Measurements from ENCODE around the gene CCBE1.
"Not testable (repeated sequence)": the region's sequence is repeated elsewhere in the genome, so short reads cannot be mapped to it uniquely, and the experiment has no call there.

Gene CCBE1

DNA sequence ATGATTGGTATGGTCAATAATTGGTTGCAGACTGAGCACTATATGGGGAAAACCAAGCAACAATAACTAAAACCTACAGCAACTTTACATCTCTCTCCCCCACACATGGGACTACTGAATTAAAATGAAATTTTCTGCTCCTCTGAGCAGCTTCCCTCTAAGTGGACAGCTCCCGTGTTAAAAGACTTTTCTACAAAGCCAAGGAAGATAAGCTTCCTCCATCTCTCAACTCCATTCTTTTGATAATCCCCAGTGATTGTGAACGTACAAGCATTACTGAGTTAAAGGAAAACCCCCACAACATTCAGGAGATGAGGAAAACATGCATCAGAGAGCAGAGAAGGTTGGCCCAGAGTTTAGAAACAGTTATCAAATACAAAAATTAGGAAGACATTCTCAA lies 21.9 kb downstream of the CCBE1 start:
- no peak for DNase-seq

DNA sequence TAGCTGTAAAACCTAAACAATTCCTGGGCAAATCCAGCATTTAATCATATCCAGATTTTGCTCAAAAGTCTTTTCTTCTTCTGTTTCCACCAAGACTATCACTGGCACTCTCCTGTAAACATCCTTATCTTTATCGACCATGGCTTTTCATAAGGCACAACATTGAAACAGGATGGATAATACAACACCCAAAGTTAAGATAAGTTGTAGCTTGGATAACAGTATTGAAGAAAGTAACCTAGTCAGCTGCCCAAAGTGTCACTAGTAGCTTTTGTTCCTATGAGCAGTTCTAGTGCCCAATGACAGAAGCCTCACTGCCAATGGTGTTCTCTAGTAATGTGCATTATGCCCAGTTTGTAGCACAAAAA lies 22.3 kb downstream of the CCBE1 start:
- DNase-seq: no peak

DNA sequence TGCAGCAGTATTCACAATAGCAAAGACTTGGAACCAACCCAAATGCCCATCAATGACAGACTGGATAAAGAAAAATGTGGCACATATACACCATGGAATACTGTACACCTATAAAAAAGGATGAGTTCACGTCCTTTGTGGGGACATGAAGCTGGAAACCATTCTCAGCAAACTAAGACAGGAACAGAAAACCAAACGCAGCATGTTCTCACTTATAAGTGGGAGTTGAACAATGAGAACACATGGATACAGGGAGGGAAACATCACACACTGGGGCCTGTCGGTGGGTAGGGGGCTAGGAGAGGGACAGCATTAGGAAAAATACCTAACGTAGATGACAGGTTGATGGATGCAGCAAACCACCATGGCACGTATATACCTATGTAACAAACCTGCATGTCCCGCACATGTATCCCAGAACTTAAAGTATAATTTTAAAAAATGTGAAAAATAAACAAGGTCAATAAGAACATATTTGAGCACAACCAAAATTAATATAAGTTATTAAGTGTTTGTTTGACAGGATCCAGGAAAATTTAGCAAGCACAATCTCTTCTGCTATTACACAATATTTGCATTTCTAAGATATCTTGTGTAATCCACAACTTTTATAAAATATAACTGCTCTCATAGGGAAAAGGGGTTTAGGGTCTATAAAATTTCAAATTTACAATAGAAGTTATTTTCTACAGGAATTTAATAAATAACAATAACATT lies 22.9 kb downstream of the CCBE1 start:
- DNase-seq: no peak

DNA sequence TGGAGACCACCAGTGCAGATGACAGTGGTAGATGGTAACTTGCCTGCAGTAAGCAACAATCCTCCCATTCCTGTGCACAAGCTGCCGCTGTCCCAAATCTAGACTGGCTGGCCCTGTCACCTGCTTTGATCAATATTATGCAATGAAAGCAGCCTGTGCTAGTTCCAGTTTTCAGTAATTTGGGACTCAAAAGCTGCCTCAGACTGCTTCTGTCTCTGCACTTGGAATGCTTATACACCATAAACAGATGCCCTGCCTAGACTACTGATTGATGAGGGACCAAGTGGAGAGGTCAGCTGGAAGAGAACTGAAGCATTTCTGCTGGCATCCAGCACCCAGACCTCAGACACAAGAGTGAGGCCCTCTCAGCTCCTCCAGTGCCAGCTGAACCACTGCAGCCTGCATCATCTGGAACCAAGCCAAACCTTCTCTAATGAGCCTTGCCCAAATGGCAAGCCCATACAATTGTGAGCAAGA lies 24.9 kb downstream of the CCBE1 start:
- DNase-seq: no peak

DNA sequence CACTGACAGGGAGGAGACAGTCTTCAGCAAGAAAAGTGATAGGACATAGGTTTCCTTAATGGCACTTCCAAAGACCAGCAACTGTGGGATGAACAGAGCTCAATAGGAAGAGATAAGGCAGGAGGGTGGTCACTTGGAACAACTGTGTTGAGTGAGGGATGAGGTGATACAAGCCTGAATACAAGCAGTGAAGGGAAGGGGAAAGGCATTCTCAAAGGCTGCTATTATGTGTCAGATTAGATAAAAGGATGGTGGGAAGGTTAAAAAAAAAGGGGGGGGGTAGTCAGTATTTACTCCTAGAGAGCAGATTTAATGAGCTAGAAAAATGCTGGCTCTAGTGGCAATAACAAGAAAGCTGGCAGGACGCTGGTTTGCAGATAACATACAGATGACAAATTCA lies 25.7 kb downstream of the CCBE1 start:
- DNase-seq: no peak

DNA sequence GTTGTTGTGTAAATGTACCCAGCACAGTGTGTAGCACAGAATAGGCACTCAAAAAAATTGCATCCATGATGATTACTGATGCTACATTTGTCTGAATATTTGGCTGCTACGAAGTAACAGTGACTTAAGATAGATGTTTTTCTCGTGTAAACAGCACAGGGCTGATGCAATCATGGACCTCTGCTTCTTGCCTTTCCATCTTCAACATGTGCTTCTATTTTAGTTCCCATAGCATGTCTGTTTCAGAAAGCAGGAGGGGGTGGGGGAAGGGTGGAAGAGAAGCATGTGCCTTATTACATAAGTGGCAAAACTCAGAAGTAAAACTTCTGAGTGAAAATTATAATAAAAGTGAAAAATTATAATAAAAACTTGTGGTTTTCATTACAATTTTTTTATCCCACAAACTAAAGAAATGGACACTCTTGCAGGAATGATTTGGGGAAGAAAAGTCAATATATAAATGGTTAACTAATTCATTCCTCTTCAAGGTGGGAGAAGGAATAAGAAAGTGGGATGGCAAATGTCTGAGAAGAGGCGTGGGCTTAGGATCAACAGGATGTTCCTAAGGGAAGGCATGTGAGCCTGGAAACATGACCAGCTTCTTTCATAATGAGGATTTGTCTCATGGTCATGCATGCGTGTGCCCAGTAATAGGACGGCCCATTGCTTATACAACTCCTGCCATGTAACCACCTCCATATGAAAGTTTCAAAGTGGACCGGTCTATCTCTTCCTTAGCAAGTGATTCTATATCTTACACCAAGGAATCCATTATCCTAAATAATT lies 27.2 kb downstream of the CCBE1 start:
- no peak for DNase-seq

DNA sequence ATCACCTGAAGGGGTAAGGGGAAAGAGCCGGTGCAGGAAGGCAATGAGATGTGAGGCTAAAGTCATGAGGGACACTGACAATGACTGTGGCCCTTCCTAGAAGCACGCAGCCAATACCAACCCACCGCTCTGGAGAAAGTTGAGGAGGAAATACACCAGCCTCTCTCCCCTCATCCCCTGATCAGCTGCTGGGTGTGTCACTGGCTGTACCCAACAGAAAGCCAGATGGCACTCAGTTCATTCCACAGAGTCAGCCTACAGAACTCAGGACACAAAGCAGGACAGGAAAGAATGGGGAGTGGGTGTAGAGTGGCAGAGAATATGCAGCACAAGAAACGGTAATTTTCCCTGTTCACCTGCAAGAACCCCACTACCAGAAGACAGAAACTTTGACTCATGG lies 29.7 kb downstream of the CCBE1 start:
- DNase-seq: no peak

DNA sequence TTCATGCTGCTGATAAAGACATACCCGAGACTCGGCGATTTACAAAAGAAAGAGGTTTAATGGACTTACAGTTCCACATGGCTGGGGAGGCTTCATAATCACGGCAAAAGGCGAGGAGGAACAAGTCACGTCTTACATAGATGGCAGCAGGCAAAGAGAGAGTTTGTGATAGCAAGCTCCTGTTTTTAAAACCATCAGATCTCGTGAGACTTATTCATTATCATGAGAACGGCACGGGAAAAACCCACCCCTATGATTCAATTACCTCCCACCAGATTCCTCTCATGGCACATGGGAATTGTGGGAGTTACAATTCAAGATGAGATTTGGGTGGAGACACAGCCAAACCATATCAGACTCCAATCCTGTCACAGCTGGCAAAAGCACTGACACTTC lies 31.2 kb downstream of the CCBE1 start:
- not testable (repeated sequence) for DNase-seq

DNA sequence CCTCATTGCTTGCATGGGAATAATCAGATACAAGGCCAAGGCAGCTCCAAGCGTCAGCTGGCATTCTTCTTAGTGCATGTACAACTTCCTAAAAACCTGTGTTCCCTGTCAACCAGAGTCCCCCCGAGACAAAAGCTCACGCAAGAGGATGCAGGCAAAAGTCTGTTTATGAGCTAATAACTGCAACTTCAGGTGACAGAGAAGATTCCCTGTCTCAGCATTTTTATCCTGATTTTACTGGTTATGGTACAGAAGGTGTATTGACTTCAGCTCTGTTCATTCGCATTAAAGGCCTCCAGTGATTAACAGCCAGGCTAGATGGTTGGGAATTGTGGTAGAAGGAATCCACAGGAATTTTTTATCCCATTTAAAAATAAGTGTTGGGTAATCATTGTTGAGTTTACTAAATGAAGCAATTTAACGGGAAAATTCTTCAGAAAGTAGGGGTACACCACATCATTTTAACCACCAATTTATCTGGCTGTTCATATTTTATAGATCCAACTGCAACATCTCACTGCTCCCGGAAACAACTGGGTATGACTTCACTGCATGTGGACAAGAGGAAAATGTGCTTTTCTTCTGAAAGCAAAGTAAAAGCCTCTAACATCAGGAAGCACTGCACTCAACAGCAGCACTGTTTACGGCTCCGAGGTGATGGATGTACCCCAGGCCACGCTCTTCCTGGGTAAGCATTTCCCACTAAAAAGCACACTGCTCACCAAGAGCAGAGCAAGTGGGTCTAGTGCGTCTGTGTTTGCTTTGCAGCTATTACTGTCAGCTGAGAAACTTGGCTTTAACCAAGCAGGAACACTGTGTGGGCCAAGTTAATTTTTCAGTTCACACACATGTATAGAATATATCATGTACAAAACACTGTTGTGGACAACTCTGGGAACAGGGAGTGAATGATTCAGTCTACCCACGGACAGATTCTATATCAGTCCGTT lies 31.9 kb downstream of the CCBE1 start:
- DNase-seq: no peak

DNA sequence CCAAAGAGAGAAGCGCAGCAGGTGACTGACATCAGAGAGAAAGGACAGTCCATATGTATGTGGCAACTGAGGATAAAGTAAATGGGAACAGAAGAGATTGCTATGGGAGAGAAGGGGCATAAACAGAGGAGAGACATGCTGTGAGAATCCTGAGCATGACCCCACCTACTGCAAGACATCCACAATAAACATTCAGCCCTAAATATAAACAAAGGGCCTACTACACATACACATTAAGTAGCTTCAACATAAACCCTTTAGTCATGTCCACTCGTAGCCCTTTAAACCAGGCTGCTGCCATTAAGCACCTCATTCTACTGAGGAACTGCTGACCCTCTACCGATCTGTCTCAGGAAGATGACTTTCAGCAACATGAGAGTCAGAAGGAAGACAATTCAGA lies 32.9 kb downstream of the CCBE1 start:
- DNase-seq: no peak

DNA sequence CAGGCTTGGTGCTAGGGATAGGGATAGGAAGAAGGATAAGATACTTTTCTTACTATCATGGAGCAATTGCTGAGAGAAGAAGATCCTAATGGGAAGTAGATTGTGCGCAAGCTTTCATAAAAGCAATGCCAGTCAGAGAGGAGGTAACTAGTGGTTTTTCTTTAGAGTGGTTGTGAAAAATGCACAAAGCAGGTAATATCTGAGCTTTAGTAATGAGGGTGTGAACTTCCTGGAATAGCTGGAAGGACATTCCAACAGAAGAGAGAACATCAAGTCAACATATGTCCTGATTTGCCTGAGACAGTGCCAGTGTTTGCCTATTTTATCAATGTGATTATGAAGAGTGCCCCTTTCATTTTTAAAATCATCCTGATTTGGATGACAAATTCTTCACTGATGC lies 34.1 kb downstream of the CCBE1 start:
- no peak for DNase-seq

DNA sequence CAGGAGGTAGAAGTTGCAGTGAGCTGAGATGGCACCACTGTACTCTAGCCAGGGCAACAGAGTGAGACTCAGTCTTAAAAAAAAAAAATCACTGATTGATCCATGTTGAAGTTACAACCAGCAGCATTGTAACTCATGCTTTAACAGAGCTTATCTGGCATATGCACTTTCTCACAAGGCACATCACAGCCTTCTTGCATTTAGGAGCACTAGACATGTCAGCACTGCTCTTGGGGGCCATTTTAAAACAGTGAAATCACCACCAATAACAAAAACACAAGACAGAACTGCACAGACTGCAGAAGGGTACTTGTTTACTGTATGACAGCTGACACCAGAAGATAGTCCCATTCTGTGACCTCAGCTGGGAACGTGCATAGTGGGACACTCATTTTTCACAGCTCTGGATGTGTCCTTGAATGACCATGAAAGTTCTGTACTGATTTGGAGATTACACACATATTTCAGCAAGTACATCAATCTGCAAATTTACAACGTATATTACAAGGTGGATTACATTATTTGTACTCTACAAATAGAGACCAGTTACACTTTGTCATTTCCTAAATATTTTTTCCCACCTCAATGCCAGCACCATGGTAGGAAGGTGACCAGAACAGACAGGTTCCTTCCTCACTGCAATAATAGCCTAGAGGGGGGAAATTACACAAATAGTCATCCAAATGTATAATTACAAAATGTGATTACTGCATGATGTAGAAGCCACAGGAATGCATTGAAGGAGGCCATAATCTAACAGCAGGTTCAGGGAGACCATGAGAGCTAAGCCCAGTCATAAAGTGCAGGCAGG lies 35.1 kb downstream of the CCBE1 start:
- no peak for DNase-seq

DNA sequence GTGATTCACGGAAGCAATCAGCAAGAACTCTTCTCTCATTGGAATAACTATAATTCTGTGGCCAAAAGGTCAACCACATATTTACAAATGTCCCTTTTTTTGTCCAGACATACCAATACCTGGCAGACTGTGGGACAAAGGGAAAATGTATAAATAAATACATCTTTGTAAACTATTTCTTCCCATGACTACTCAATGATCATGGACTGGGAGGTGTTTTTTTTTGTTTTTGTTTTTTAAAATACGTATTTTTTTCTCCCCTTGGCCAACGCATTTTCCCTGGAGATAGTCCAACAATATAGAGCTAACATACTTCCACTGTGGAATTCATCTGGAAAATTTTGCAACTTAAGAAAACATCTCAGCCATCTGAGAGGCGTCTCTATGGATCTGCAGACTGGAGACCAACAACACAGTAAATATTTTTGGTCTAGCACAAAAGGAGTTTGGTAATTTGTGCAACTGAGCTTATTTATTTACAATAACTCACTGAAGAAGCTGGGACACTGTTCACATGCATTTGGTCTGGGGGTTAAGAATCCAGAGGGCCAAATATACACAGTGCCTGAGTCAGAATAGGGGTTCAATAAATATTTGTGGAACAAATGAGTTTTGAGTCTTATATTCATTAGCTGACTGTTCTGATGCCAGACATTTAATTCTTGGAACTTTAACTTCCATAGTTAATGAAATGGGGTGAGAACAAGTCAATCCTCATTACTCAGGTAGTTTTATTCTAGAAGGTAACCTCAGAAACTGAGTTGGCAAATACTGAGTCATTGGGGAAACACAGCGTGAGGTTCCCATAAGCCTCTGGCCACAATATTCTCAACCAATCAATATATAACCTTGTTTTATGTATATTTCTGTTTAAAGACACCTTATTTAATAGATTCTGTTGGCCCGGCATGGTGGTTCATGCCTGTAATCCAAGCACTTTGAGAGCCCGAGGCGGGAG lies 36.2 kb downstream of the CCBE1 start:
- DNase-seq: no peak

DNA sequence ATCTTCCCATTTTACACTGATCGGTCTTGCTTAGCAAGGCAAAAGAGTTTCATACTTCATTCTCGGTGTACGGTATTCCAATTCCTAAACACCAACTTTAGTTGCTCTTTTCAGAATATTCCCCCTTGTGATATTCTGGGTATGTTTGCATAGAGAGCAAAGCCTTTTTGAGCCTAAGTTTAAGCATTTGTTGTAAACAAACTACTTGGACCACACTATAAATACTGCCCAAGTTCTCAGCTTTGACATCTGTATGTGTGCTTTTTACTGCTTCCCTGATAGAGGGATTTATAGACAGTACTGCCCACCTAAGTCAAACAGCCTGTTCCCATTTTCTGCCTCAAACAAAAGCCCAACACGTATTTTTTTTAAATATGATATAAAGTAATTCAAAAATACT lies 36.9 kb downstream of the CCBE1 start:
- DNase-seq: no peak

DNA sequence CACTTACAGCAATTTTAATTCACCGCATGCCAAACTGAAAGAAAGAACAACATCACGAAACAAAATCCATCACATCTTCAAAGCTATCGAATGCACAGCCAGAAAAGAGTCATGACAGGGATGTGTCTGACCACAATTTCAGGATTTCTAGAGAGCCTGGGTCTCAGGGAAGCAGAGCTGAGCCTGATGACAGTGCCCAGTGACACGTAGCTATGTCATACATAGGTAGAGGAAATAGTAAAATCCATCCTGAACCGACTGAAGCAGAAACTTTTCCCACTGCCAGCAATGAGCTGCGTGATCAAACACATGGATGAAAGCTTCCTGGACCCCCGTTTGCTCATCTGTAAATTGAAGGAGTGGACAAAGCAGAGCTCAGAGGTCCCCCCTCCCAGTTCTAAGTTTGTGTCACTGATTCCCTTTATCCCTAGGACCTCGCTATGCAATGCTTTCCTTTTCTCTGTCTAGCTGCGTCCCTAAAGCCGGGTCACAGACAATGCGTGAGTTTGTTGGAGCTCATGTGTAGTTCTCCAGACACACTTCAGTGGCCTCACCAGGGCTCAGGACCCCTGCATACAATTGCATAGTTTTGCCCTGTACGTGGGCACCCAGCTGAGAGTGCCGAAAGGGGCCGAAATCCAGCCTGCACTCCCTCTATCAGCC lies 37.6 kb downstream of the CCBE1 start:
- DNase-seq: no peak

DNA sequence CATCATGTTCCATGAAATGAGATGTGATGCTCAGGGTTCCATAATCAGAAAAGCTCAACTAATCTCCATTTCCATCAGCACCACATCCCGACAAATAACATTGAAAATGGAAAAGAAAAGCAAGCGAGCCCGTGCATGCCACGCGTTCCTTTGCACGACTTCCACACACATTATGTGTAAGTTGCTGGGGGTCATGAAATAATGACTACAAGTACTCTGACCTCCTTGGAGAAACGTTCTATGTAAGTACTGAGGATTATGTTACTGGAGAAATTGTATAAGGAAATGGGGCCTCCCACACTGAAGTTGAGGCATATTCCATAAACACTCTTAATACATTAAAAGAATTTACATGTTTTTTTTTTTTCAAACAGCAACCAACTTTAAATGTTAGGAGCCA lies 38.3 kb downstream of the CCBE1 start:
- DNase-seq: no peak

DNA sequence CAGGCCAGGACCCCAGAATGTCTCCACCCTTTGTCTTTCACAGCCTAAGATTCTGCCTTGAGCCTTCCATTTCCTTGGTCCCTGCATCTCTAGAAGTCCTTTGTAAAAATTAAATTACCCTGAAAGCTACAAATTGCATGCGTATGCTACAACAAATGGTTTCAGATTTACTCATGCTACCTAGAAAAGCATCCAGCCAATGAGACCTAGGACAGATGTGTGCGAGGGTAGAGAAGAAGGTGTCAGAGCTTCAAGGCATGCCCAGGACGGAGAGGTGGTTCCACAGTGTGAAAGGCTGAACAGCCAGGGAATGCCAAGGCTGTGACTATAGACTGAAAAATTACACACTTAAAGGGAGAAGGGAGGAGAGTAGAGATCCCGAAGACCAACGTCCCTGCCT lies 40.2 kb downstream of the CCBE1 start:
- DNase-seq: no peak

DNA sequence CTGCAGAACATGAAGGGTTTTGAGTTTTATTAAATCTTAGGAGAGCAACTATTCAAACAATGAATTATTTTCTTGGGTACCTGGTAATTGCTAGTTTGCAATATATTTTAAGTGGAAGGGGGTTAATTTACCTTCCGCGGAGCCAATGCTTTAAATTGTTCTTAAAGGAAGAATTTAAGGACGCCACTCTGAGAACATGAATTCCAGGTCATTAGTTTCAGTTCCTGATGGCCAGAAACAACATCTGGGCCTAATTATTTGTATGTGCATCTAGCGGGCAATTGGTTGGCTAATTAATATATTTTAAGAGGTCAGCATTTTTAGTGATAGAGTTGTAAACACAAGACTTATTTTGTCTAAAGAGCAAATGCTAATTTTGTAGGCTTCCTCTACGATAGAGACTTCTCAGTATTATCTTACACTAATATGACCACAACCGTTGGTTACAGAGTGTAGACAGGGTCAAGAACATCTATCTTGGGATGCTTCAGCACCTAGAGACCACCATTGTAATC lies 40.8 kb downstream of the CCBE1 start:
- DNase-seq: no peak

DNA sequence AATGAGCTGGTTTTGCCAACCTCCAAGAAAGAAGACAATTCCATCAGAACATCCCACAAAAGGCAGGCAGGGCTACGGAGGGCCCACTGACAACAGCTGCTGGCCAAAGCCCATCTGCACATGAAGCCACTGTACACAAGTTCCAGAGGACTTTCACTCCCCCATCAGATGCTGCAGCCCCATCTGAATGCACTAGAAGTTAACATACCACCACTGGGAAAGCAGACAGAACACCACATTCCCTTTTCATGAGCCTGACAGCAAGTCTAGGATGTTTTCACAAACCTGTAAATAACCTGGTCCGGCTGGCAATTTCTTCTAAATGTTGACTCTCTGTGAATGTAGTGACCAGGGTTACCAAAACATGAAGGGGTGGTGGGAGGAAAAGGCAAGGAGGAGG lies 41.5 kb downstream of the CCBE1 start:
- no peak for DNase-seq

DNA sequence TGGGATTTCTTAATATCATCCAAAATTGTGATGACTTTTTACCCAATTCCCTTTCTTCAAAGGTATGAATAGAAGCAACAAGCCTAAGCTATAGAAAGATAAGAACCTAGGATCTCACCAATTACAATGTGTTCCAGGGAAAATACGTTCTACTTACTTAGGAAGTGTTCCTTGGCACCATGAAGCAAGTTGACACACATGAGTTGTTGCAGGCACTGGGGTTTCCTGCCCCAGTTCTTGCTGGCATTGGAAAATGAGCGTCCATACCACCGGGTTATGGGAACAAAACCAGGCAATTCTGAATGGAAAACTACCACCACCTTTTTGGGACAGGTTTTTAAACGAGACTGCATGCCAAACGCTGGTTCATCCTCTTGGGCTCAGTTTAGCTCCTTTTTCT lies 46.2 kb downstream of the CCBE1 start:
- no peak for DNase-seq

All from hematopoietic multipotent progenitor cell treated with erythropoietin and hydrocortisone succinate and interleukin-3 and kit ligand, for 4 days (in vitro differentiated cells).